HEK293T (cell line): ENCODE data around the gene ZNRF1.

ENCODE experiments used
- CTCF ChIA-PET: fragments of 350-600 bp; formaldehyde crosslinking; extraction: SDS; loops from one replicate; lab custom pipeline; 2021; ENCODE audit warnings: antibody characterized with exemption, inconsistent platforms; lab: Yijun Ruan, JAX
- POLR2A ChIA-PET: fragments of 350-600 bp; formaldehyde crosslinking; extraction: SDS; loops from one replicate; lab custom pipeline; 2020; ENCODE audit warnings: antibody characterized with exemption, inconsistent platforms; lab: Yijun Ruan, JAX
- DNase-seq: peaks from one replicate; pipeline ENCODE4 v3.0.0; 2012; ENCODE audit warnings: mixed read lengths; ENCODE audit errors: extremely low spot score
- ARNT ChIP-seq: fragments of 450-650 bp; IDR thresholded peaks from 2 replicates; pipeline ENCODE4 v1.6.1; 2017; ENCODE audit warnings: mild to moderate bottlenecking
- BHLHE40 ChIP-seq: fragments of 450-650 bp; IDR thresholded peaks from 2 replicates; pipeline ENCODE4 v1.6.1; 2016; ENCODE audit warnings: mild to moderate bottlenecking, moderate library complexity, borderline replicate concordance
- CTBP1 ChIP-seq: fragments of 450-650 bp; IDR thresholded peaks from 2 replicates; pipeline ENCODE4 v1.6.1; 2016; ENCODE audit warnings: borderline replicate concordance
- ELF4 ChIP-seq: fragments of 450-650 bp; IDR thresholded peaks from 2 replicates; pipeline ENCODE4 v1.6.1; 2017; ENCODE audit warnings: antibody characterized with exemption
- FOXA1 ChIP-seq: fragments of 450-650 bp; IDR thresholded peaks from 2 replicates; pipeline ENCODE4 v1.6.1; 2016; ENCODE audit warnings: mild to moderate bottlenecking
- FOXK2 ChIP-seq: fragments of 450-650 bp; IDR thresholded peaks from 2 replicates; pipeline ENCODE4 v1.6.1; 2016; ENCODE audit warnings: mild to moderate bottlenecking
- FOXM1 ChIP-seq: fragments of 450-650 bp; IDR thresholded peaks from 2 replicates; pipeline ENCODE4 v1.6.1; 2017; ENCODE audit warnings: mild to moderate bottlenecking, borderline replicate concordance
- HDGF ChIP-seq: fragments of 450-650 bp; IDR thresholded peaks from 2 replicates; pipeline ENCODE4 v1.6.1; 2017; ENCODE audit warnings: antibody characterized with exemption, borderline replicate concordance
- L3MBTL2 ChIP-seq: fragments of 450-650 bp; conservative IDR thresholded peaks from 2 replicates; pipeline ENCODE4 v1.6.1; 2016; ENCODE audit warnings: mild to moderate bottlenecking
- LEF1 ChIP-seq: fragments of 450-650 bp; IDR thresholded peaks from 2 replicates; pipeline ENCODE4 v1.6.1; 2017; ENCODE audit warnings: mild to moderate bottlenecking, borderline replicate concordance
- NFRKB ChIP-seq: fragments of 450-650 bp; IDR thresholded peaks from 2 replicates; pipeline ENCODE4 v1.6.1; 2016; ENCODE audit warnings: mild to moderate bottlenecking, moderate library complexity
- PKNOX1 ChIP-seq: fragments of 450-650 bp; IDR thresholded peaks from 2 replicates; pipeline ENCODE4 v1.6.1; 2016
- SP1 ChIP-seq: fragments of 450-650 bp; IDR thresholded peaks from 2 replicates; pipeline ENCODE4 v1.6.1; 2017
- SUZ12 ChIP-seq: fragments of 450-650 bp; IDR thresholded peaks from 2 replicates; pipeline ENCODE4 v1.6.1; 2016; ENCODE audit warnings: mild to moderate bottlenecking
- TARDBP ChIP-seq: fragments of 450-650 bp; IDR thresholded peaks from 2 replicates; pipeline ENCODE4 v1.6.1; 2016
- ZNF384 ChIP-seq: fragments of 450-650 bp; IDR thresholded peaks from 2 replicates; pipeline ENCODE4 v1.6.1; 2016

Gene ZNRF1

GRCh38 chr16:75101635-75102034 is 102.8 kb downstream of the ZNRF1 start:
- ChIA-PET POLR2A (interaction anchor here (1.4 kb wide), 1 partner anchor 117 kb away, joined by 4 read pairs; the partner anchor contains the start of gene WDR59), CTCF (interaction anchor here (2.0 kb wide), 1 partner anchor 10 kb away, joined by 7 read pairs; no protein-coding TSS in a partner anchor)
- DNase-seq, result no peak
- no peak for TF ChIP-seq SUZ12
- TF ChIP-seq NFRKB, result no peak
- TF ChIP-seq SP1, result no peak
- TF ChIP-seq ARNT, result no peak

GRCh38 chr16:75102595-75102994 is 103.8 kb downstream of the ZNRF1 start:
- TF ChIP-seq PKNOX1 (no peak), ZNF384 (no peak), BHLHE40 (no peak), SUZ12 (no peak), LEF1 (no peak), TARDBP (no peak), NFRKB (no peak), L3MBTL2 (no peak), CTBP1 (no peak)
- DNase-seq, result no peak
- POLR2A ChIA-PET, result interaction anchor here (1.4 kb wide), 1 partner anchor 118 kb away, joined by 4 read pairs; the partner anchor contains the start of gene WDR59
- CTCF ChIA-PET, result no interaction called here

- CTCF ChIA-PET, result no interaction called here
- DNase-seq, result no peak
- TF ChIP-seq HDGF (no peak), FOXM1 (no peak), FOXK2 (no peak), SP1 (no peak), PKNOX1 (no peak), ARNT (no peak)
- POLR2A ChIA-PET, result no interaction called here
Measured at GRCh38 chr16:75103994-75104393, 105.2 kb downstream of the ZNRF1 start.

GRCh38 chr16:75104836-75105235 is 106.0 kb downstream of the ZNRF1 start:
- ChIA-PET POLR2A (no interaction called here), CTCF (no interaction called here)
- no peak for DNase-seq
- TF ChIP-seq TARDBP (no peak), ELF4 (no peak), NFRKB (no peak), HDGF (no peak), ZNF384 (no peak)

- CTCF ChIA-PET, result no interaction called here
- DNase-seq, result no peak
- POLR2A ChIA-PET, result no interaction called here
- TF ChIP-seq HDGF (no peak), LEF1 (no peak), FOXK2 (no peak), SUZ12 (no peak), ELF4 (no peak)
Measured at GRCh38 chr16:75105306-75106061, 106.7 kb downstream of the ZNRF1 start.

- TF ChIP-seq PKNOX1 (no peak), FOXA1 (no peak), L3MBTL2 (no peak), HDGF (no peak), NFRKB (no peak), CTBP1 (no peak), TARDBP (no peak), LEF1 (no peak), ZNF384 (no peak), BHLHE40 (no peak), FOXK2 (no peak), FOXM1 (no peak), SP1 (no peak), ELF4 (no peak), SUZ12 (no peak), ARNT (no peak)
- POLR2A ChIA-PET, result no interaction called here
- no peak for DNase-seq
- CTCF ChIA-PET, result no interaction called here
Measured at GRCh38 chr16:75106351-75107274, 107.8 kb downstream of the ZNRF1 start.
